NCI-H146 (cell line): ENCODE measurements around the gene BTK.

ENCODE experiments used
- DNase-seq: peaks from one replicate; lab custom pipeline; 2025; lab: John Stamatoyannopoulos, UW

BTK gene

GRCh38 chrX:101393530-101394305 lies 7.7 kb upstream of the BTK start:
- DNase-seq: no peak

- DNase-seq: no peak
Measured at GRCh38 chrX:101391831-101392230, 5.8 kb upstream of the BTK start.

- DNase-seq: peak; percentile 95
Measured at GRCh38 chrX:101390664-101391525, 4.9 kb upstream of the BTK start, which contains the start of gene RPL36A. Gene RPL36A, plus strand, starts transcription at chrX:101391011. Its CDS starts 33 bp downstream, at chrX:101391044.

- no peak for DNase-seq
Measured at GRCh38 chrX:101388604-101389003, 2.6 kb upstream of the BTK start.

- DNase-seq: no peak
Measured at GRCh38 chrX:101386542-101386885, 523 bp upstream of the BTK start.

- no peak for DNase-seq
Measured at GRCh38 chrX:101385026-101385684, 836 bp downstream of the BTK start.

GRCh38 chrX:101383679-101384205 lies 2.2 kb downstream of the BTK start:
- no peak for DNase-seq

- DNase-seq: no peak
Measured at GRCh38 chrX:101377547-101377946, 8.4 kb downstream of the BTK start.

GRCh38 chrX:101370888-101371504 lies 15.0 kb downstream of the BTK start:
- no peak for DNase-seq

- DNase-seq: no peak
Measured at GRCh38 chrX:101369687-101370086, 16.3 kb downstream of the BTK start.

GRCh38 chrX:101368800-101369199 lies 17.2 kb downstream of the BTK start:
- DNase-seq: no peak

- DNase-seq: no peak
Measured at GRCh38 chrX:101365301-101365795, 20.6 kb downstream of the BTK start.

- no peak for DNase-seq
Measured at GRCh38 chrX:101362757-101363156, 23.2 kb downstream of the BTK start.

- DNase-seq: no peak
Measured at GRCh38 chrX:101362116-101362515, 23.9 kb downstream of the BTK start.

- no peak for DNase-seq
Measured at GRCh38 chrX:101360390-101360789, 25.6 kb downstream of the BTK start.

GRCh38 chrX:101359966-101360365 lies 26.0 kb downstream of the BTK start:
- DNase-seq: no peak

GRCh38 chrX:101357166-101357795 lies 28.7 kb downstream of the BTK start:
- DNase-seq: no peak

GRCh38 chrX:101349193-101349562 lies 36.8 kb downstream of the BTK start:
- no peak for DNase-seq

GRCh38 chrX:101348452-101349192 lies 37.4 kb downstream of the BTK start, which contains the start of gene TIMM8A:
Gene TIMM8A, minus strand, starts transcription at chrX:101348742. Its CDS starts 78 bp downstream, at chrX:101348664.
- peak; percentile 78 for DNase-seq

- no peak for DNase-seq
Measured at GRCh38 chrX:101347859-101348451, 38.0 kb downstream of the BTK start.
